BE2C (cell line): ENCODE data around the gene SKI.
"Not testable (repeated sequence)": the region's sequence is repeated elsewhere in the genome, so short reads cannot be mapped to it uniquely, and the experiment has no call there.

ENCODE experiments used
- DNase-seq: peaks from one replicate; pipeline ENCODE4 v3.0.0-alpha.2; 2020
- H3K27me3 ChIP-seq: fragments of 250-450 bp; sonication (Bioruptor Pico); 2 replicates; pipeline ENCODE4 v1.5.1; 2020; ENCODE audit warnings: mild to moderate bottlenecking
- H3K36me3 ChIP-seq: fragments of 250-450 bp; sonication (Bioruptor Pico); 2 replicates; pipeline ENCODE4 v1.5.1; 2020; ENCODE audit warnings: mild to moderate bottlenecking
- H3K4me1 ChIP-seq: fragments of 250-450 bp; sonication (Bioruptor Pico); 2 replicates; pipeline ENCODE4 v1.5.1; 2020
- H3K4me3 ChIP-seq: 2 replicates; pipeline ENCODE4 v1.5.1; 2011; ENCODE audit warnings: low read depth, low read length
- H3K9me3 ChIP-seq: fragments of 250-450 bp; sonication (Bioruptor Pico); 2 replicates; pipeline ENCODE4 v1.5.1; 2020
- CTCF ChIP-seq: IDR thresholded peaks from 2 replicates; pipeline ENCODE4 v1.5.1; 2012; ENCODE audit warnings: mild to moderate bottlenecking, low read depth, low read length

SKI gene

GRCh38 chr1:2328676-2329455 is 100.7 kb downstream of the SKI start:
- H3K9me3 ChIP-seq: no peaks in the 10 kb centered on the region
- H3K27me3 ChIP-seq: no peaks in the 10 kb centered on the region
- no peak for TF ChIP-seq CTCF
- no peaks in the 10 kb centered on the region for H3K4me1 ChIP-seq
- H3K36me3 ChIP-seq: no peaks in the 10 kb centered on the region
- DNase-seq: no peak
- no peak overlapping the region for H3K4me3 ChIP-seq

- no peak overlapping the region for H3K4me3 ChIP-seq
- no peak for TF ChIP-seq CTCF
- no peaks in the 10 kb centered on the region for H3K9me3 ChIP-seq
- H3K4me1 ChIP-seq: no peaks in the 10 kb centered on the region
- no peak for DNase-seq
- H3K36me3 ChIP-seq: no peaks in the 10 kb centered on the region
- no peaks in the 10 kb centered on the region for H3K27me3 ChIP-seq
Observed at GRCh38 chr1:2330035-2330434, 101.9 kb downstream of the SKI start.

- H3K27me3 ChIP-seq: no peaks in the 10 kb centered on the region
- DNase-seq: no peak
- H3K4me3 ChIP-seq: no peak overlapping the region
- no peak for TF ChIP-seq CTCF
- H3K4me1 ChIP-seq: no peaks in the 10 kb centered on the region
- H3K36me3 ChIP-seq: no peaks in the 10 kb centered on the region
- no peaks in the 10 kb centered on the region for H3K9me3 ChIP-seq
Observed at GRCh38 chr1:2330519-2331199, 102.5 kb downstream of the SKI start.

DNA sequence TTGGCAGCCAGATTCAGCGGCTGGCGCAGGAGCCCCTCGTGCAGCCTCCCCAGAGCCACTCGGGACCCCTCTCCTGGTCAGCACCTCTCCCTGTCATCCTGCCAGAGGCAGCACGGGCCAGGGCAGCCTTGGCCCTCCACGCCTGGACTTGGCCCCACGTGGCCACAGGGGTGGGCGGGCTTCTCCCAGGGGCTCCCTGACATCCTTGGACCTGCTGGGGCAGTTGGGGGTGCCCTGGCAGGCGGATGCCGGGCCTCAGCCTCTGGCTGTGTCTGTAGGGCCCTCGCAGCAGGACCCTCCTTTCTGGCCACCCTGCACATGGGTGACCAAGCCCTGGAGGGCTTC is 103.1 kb downstream of the SKI start:
- TF ChIP-seq CTCF: no peak
- H3K36me3 ChIP-seq: no peaks in the 10 kb centered on the region
- H3K27me3 ChIP-seq: no peaks in the 10 kb centered on the region
- no peak for DNase-seq
- no peak overlapping the region for H3K4me3 ChIP-seq
- no peaks in the 10 kb centered on the region for H3K9me3 ChIP-seq
- H3K4me1 ChIP-seq: no peaks in the 10 kb centered on the region

DNA sequence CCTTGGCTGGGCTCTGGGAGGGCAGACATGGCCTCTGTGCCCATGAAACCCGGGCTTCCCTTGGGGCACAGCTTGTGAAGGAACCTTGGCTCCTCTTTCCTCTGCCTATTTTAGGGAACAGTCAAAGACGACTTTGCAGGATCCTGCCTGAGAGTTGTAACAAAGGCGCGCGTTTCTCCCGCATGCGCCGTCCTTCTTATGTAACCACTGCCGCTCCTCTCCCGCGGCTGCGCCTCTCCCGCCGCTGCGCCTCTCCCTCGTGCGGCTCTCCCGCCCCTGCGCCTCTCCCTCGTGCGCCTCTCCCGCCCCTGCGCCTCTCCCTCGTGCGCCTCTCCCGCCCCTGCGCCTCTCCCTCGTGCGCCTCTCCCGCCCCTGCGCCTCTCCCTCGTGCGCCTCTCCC is 103.5 kb downstream of the SKI start:
- H3K27me3 ChIP-seq, H3K4me3 ChIP-seq, DNase-seq, H3K4me1 ChIP-seq, H3K9me3 ChIP-seq, H3K36me3 ChIP-seq: not testable (repeated sequence)

DNA sequence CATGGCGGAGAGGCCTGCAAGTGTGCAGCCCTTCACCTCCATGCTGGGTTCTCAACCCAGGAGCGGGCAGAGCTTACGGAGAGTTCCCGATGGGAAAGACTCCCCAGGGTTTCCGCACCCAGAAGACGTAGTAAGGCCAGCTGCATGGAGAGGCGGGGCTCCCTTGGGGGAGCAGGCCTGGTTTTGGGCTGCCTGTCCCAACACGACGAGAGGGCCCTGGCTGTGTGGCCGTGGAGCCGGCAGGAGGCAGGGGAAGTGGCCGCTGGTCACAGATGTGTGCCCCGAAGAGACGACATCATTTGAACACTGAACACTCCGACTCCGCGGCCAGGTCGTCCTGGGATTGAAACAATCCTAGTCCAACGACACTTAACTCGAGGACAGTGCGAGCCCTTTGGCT is 106.2 kb downstream of the SKI start:
- no peak for TF ChIP-seq CTCF
- no peak for DNase-seq
- Histone ChIP-seq H3K27me3 (no peaks in the 10 kb centered on the region), H3K4me1 (no peaks in the 10 kb centered on the region), H3K4me3 (no peak overlapping the region), H3K9me3 (no peaks in the 10 kb centered on the region), H3K36me3 (no peaks in the 10 kb centered on the region)
